Skeletal muscle satellite cell (primary cell): ENCODE measurements around the gene CENPVL1.

Experiments
- H3K27me3 ChIP-seq: 2 replicates; pipeline ENCODE4 v1.7.0; 2013; ENCODE audit warnings: low read length; ENCODE audit not compliant: control insufficient read depth, insufficient read depth
- H3K36me3 ChIP-seq: 2 replicates; pipeline ENCODE4 v1.7.0; 2013; ENCODE audit warnings: mild to moderate bottlenecking, control low read depth, low read length; ENCODE audit not compliant: insufficient read depth
- H3K4me1 ChIP-seq: 2 replicates; pipeline ENCODE4 v1.7.0; 2013; ENCODE audit warnings: low read length; ENCODE audit not compliant: control insufficient read depth, insufficient read depth
- H3K4me2 ChIP-seq: 2 replicates; pipeline ENCODE4 v1.7.0; 2013; ENCODE audit warnings: mild to moderate bottlenecking, low read length
- H3K4me3 ChIP-seq: 2 replicates; pipeline ENCODE4 v1.7.0; 2013; ENCODE audit warnings: low read length
- H3K9ac ChIP-seq: 2 replicates; pipeline ENCODE4 v1.7.0; 2013; ENCODE audit warnings: mild to moderate bottlenecking, low read depth, low read length, moderate library complexity
- H3K9me3 ChIP-seq: replicated peaks from 2 replicates; pipeline ENCODE4 v1.7.0; 2013; ENCODE audit warnings: mild to moderate bottlenecking, control low read depth, low read length

The CENPVL1 gene

GRCh38 chrX:51743179-51743957 is 33.1 kb downstream of the CENPVL1 start, which contains the start of gene GSPT2:
Gene GSPT2 (plus strand): TSS chrX:51743442. CDS start chrX:51743627, 185 bp downstream.
- H3K36me3 ChIP-seq: peaks cover 2% of the 10 kb centered on the region
- peaks cover 6% of the 10 kb centered on the region for H3K27me3 ChIP-seq
- peak within 1 kb of the TSS; percentile 82 for H3K4me3 ChIP-seq
- no peaks in the 10 kb centered on the region for H3K4me1 ChIP-seq
- no peaks in the 10 kb centered on the region for H3K9me3 ChIP-seq
- peak within 1 kb of the TSS; percentile 66 for H3K4me2 ChIP-seq
- peak within 1 kb of the TSS; percentile 87 for H3K9ac ChIP-seq

- H3K4me1 ChIP-seq: no peaks in the 10 kb centered on the region
- H3K36me3 ChIP-seq: peaks cover 2% of the 10 kb centered on the region
- no peak overlapping the region for H3K9ac ChIP-seq
- H3K4me2 ChIP-seq: no peak overlapping the region
- peaks cover 6% of the 10 kb centered on the region for H3K27me3 ChIP-seq
- no peak overlapping the region for H3K4me3 ChIP-seq
- no peaks in the 10 kb centered on the region for H3K9me3 ChIP-seq
Measured at GRCh38 chrX:51747671-51748070, 37.4 kb downstream of the CENPVL1 start.

- Histone ChIP-seq H3K4me3 (no peak overlapping the region), H3K4me1 (no peaks in the 10 kb centered on the region), H3K9me3 (no peaks in the 10 kb centered on the region), H3K4me2 (no peak overlapping the region), H3K9ac (no peak overlapping the region), H3K36me3 (no peaks in the 10 kb centered on the region), H3K27me3 (peaks cover 28% of the 10 kb centered on the region)
Measured at GRCh38 chrX:51759055-51759839, 48.9 kb downstream of the CENPVL1 start.

- Histone ChIP-seq H3K9me3 (no peaks in the 10 kb centered on the region), H3K4me2 (no peak overlapping the region), H3K4me3 (no peak overlapping the region), H3K27me3 (peaks cover 20% of the 10 kb centered on the region), H3K36me3 (no peaks in the 10 kb centered on the region), H3K4me1 (no peaks in the 10 kb centered on the region), H3K9ac (no peak overlapping the region)
Measured at GRCh38 chrX:51760657-51761056, 50.3 kb downstream of the CENPVL1 start.
